Measurements from ENCODE around the gene RBBP8NL. TPM values are rescaled to one million over a fixed set of nuclear protein-coding genes. Genes with fewer than 3 reads are reported as not detected.
"Not testable (repeated sequence)": the region's sequence is repeated elsewhere in the genome, so short reads cannot be mapped to it uniquely, and the experiment has no call there.

The RBBP8NL gene
- total RNA-seq, 5 donors from 2014 or later (not counting 1 experiment from before 2014, with no cell fraction given), result not detected

DNA sequence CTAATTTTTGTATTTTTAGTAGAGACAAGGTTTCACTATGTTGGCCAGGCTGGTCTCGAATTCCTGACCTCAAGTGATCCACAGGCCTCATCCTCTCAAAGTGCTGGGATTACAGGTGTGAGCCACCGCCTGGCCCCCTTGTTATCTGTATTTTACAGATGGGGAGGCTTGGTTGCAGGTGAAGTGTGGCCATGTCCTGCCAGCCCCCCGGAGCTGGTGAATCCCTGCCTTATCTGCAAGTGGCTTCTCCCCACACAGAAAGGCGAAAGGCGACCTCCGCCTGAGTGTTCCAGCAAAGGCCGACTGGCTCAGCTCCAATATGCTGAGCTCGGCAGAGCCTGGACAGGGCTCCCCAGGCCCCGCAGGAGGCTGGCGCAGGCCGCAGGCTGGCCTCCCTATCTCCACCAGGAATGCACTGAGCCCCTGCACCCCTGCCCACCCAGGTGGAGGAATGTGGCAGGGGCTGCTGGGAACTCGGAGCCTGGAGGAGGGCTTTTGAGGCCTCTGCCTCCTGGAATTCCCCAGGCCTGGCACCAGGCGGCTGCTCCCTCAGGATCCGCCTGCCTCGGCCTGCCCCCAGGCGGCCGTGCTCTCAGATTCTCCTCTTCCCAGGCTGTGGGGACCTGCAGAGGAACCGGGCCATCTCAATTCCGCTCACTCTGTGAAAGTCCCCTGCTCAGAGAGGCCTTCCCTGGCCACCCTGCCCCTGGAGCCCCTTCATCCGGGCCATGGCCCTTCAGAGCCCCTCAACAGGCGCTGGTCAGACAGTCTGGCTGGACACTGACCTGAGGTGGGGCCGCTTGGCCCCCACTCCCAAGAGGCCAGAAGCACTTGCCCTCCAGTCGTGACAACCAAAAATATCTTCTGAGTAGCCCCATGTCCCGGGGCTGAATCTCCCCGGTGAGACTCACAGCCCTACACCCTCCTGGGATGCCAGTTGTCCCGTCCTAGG is 51.0 kb downstream of the RBBP8NL start:
- POLR2A ChIA-PET, result no interaction called here
- Histone ChIP-seq H3K4me3 (ENCODE audit: control insufficient read depth in 1 of 2, extremely low read depth in 1 of 2, low read length in 1 of 2) (no peak overlapping the region), H3K9me3 (no peaks in the 10 kb centered on the region), H3K36me3 (ENCODE audit: control insufficient read depth in 2 of 2, extremely low read depth in 1 of 2, insufficient read depth in 1 of 2, low read length in 1 of 2) (no peaks in the 10 kb centered on the region), H3K4me1 (ENCODE audit: control insufficient read depth in 1 of 2, extremely low read depth in 1 of 2, insufficient read depth in 2 of 2, low read length in 2 of 2) (no peaks in the 10 kb centered on the region), H3K27ac (ENCODE audit: low read length) (no peak overlapping the region), H3K27me3 (replicated peaks in 1 of 2; ENCODE audit: control insufficient read depth in 2 of 2, extremely low read depth in 1 of 2, insufficient read depth in 2 of 2, low read length in 1 of 2) (peaks cover 0 to 25% of the 10 kb centered on the region in 2 experiments)
- no peak for ATAC-seq (replicated peaks in 1 of 4)
- H3K4me1 Mint-ChIP-seq, result no peaks in the 10 kb centered on the region
- no peaks in the 10 kb centered on the region for H3K9me3 Mint-ChIP-seq
- H3K27ac Mint-ChIP-seq, result no peak overlapping the region
- 87% methylated on average over 22 of the region's 26 CpGs for WGBS (ENCODE audit: insufficient coverage)
- CTCF ChIA-PET, result interaction anchor here in 1 of 2 donors (0.6 kb wide), 1 partner anchor 10 kb away, joined by 3 read pairs; no protein-coding TSS in a partner anchor
- H3K36me3 Mint-ChIP-seq, result no peaks in the 10 kb centered on the region
- H3K4me3 Mint-ChIP-seq, result no peak overlapping the region
- H3K27me3 Mint-ChIP-seq, result peaks cover 5 to 9% of the 10 kb centered on the region in 2 donors
- DNase-seq, result no peak

DNA sequence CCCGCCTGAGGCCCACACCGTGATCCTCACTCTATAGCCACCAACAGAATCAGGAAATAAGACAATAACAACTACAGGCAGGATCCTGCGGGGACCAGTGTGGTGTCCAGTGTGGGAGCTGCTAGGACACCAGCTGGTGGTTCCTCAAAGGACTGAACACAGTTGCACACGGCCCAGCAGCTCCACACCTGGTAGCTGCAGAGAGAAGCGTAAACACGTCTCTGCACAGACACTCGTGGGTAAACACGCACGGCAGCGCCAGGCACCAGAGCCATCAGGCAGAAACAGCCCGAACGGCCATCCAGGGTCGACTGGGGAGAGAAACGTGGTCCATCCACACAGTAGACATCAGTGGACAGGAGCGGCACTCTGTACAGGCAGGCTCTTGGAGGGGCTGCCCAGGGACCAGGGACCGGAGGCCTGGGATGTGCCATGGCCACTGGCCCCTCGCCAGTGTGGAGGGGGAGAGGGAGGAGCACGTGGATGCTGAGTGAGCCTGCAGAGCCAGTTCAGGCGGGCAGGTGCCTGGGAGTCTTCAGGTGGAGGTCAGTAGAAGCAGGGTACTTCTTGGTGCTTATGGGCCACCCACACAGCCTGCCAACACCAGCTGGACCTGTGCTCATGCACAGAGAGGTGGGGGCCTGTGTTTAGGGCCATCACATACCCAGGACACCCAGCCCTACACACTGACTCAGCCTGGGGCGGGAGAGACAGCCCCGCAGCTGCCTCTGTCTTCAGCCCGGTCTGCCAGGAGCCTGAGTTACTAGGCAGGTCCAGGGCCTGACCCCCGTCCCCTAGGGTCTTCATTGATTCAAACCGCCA is 52.8 kb downstream of the RBBP8NL start:
- H3K36me3 Mint-ChIP-seq, result no peaks in the 10 kb centered on the region
- H3K27me3 Mint-ChIP-seq, result peaks cover 5 to 9% of the 10 kb centered on the region in 2 donors
- H3K27ac ChIP-seq (ENCODE audit: low read length), result no peak overlapping the region
- no peak for DNase-seq
- POLR2A ChIA-PET, result no interaction called here
- ATAC-seq (replicated peaks in 1 of 4), result no peak
- H3K9me3 ChIP-seq, result no peaks in the 10 kb centered on the region
- peaks cover 0 to 43% of the 10 kb centered on the region in 2 experiments for H3K27me3 ChIP-seq (replicated peaks in 1 of 2; ENCODE audit: control insufficient read depth in 2 of 2, extremely low read depth in 1 of 2, insufficient read depth in 2 of 2, low read length in 1 of 2)
- H3K9me3 Mint-ChIP-seq, result no peaks in the 10 kb centered on the region
- H3K4me3 Mint-ChIP-seq, result no peak overlapping the region
- H3K4me1 ChIP-seq (ENCODE audit: control insufficient read depth in 1 of 2, extremely low read depth in 1 of 2, insufficient read depth in 2 of 2, low read length in 2 of 2), result no peaks in the 10 kb centered on the region
- CTCF ChIA-PET, result interaction anchor here in 1 of 2 donors (0.6 kb wide), 1 partner anchor 307 kb away, joined by 6 read pairs; no protein-coding TSS in a partner anchor
- no peak overlapping the region for H3K4me3 ChIP-seq (ENCODE audit: control insufficient read depth in 1 of 2, extremely low read depth in 1 of 2, low read length in 1 of 2)
- no peak overlapping the region for H3K27ac Mint-ChIP-seq
- no peaks in the 10 kb centered on the region for H3K4me1 Mint-ChIP-seq
- H3K36me3 ChIP-seq (ENCODE audit: control insufficient read depth in 2 of 2, extremely low read depth in 1 of 2, insufficient read depth in 1 of 2, low read length in 1 of 2), result no peaks in the 10 kb centered on the region
- WGBS (ENCODE audit: insufficient coverage), result 61% methylated on average over 19 of the region's 24 CpGs

DNA sequence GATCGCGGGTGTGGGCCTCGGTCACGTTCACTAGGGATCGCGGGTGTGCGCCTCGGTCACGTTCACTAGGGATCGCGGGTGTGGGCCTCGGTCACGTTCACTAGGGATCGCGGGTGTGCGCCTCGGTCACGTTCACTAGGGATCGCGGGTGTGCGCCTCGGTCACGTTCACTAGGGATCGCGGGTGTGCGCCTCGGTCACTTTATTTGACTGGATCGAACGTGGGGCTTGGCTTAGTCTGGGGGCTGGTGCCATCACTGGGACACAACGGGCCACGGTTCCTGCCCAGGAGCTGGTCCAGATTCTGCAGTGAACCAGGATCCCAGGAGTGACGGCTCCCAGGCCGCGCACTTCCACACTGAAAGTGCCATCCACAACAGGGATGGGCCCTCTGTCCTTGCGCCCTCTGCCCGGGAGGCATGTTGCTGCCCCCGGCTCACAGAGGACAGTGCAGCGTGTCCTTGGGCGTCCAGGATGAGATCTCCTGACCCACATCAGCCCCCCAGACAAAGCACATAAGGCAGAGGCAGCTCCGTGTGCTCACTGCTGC is 53.6 kb downstream of the RBBP8NL start:
- not testable (repeated sequence) for ATAC-seq (replicated peaks in 1 of 4)

DNA sequence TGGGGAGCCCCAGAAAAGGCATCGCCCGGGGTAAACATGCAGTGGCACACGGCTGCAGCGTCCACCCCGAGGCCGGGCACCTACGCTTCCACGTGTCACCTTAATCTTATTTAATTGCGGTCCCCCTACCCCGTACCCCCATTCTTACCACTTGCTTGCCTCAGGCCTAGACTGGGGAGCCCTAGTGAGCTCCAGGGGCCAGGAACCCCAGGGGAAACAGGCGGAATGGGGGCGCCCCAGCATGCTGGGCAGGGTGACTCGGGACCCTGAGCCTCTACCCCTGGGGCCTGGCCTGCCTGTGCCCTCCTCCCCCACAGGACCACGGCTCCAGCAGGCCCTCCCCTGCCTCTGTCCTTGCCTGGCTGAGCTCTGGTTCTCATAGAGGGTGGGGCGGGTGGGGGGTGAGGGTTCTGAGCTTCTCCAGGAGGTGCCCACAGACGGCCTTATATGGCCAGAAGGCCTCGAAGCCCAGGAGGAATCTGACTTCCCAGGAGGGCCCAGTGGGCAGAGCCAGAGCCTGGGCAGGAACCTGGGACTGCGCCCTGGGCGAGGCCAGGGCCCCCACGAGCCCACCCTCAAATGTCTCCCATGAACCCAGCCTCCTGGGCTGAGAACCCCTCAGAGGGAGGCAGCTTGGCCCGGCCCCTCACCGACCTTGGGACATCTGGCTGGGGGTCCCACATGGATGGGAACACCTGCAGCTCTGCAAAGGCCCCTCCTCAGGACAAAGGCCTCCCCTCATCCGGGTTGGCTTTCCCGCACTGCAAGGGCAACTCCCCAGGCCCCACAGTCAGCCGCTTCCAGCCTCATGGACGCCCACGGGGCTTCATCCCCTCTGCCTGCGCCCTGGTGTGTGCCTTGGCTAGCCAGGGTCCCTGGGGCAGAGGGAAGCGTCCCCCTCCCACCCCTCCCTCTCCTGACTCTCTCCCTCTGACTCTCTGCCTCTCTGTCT is 55.0 kb downstream of the RBBP8NL start:
- ATAC-seq (replicated peaks in 1 of 4) (no peak), DNase-seq (no peak)
- Histone ChIP-seq H3K9me3 (no peaks in the 10 kb centered on the region), H3K4me3 (ENCODE audit: control insufficient read depth in 1 of 2, extremely low read depth in 1 of 2, low read length in 1 of 2) (no peak overlapping the region), H3K27me3 (replicated peaks in 1 of 2; ENCODE audit: control insufficient read depth in 2 of 2, extremely low read depth in 1 of 2, insufficient read depth in 2 of 2, low read length in 1 of 2) (peaks cover 0 to 65% of the 10 kb centered on the region in 2 experiments), H3K4me1 (ENCODE audit: control insufficient read depth in 1 of 2, extremely low read depth in 1 of 2, insufficient read depth in 2 of 2, low read length in 2 of 2) (peaks cover 0 to 14% of the 10 kb centered on the region in 2 experiments), H3K27ac (ENCODE audit: low read length) (no peak overlapping the region), H3K36me3 (ENCODE audit: control insufficient read depth in 2 of 2, extremely low read depth in 1 of 2, insufficient read depth in 1 of 2, low read length in 1 of 2) (no peaks in the 10 kb centered on the region)
- POLR2A ChIA-PET, result no interaction called here
- H3K27me3 Mint-ChIP-seq, result peaks cover 9 to 25% of the 10 kb centered on the region in 2 donors
- CTCF ChIA-PET, result no interaction called here
- 80% methylated on average over 25 of the region's 29 CpGs for WGBS (ENCODE audit: insufficient coverage)
- no peaks in the 10 kb centered on the region for H3K36me3 Mint-ChIP-seq
- no peaks in the 10 kb centered on the region for H3K9me3 Mint-ChIP-seq
- H3K4me1 Mint-ChIP-seq, result peaks cover 0 to 9% (median 2%) of the 10 kb centered on the region in 3 donors
- no peak overlapping the region for H3K27ac Mint-ChIP-seq
- H3K4me3 Mint-ChIP-seq, result no peak overlapping the region

More for the DNA sequence above, 53.6 kb downstream of the RBBP8NL start:
- H3K4me1 ChIP-seq (ENCODE audit: control insufficient read depth in 1 of 2, extremely low read depth in 1 of 2, insufficient read depth in 2 of 2, low read length in 2 of 2); H3K36me3 Mint-ChIP-seq; H3K4me3 ChIP-seq (ENCODE audit: control insufficient read depth in 1 of 2, extremely low read depth in 1 of 2, low read length in 1 of 2); H3K4me1 Mint-ChIP-seq; CTCF ChIA-PET; H3K9me3 ChIP-seq; H3K27ac Mint-ChIP-seq; H3K36me3 ChIP-seq (ENCODE audit: control insufficient read depth in 2 of 2, extremely low read depth in 1 of 2, insufficient read depth in 1 of 2, low read length in 1 of 2); H3K4me3 Mint-ChIP-seq; H3K9me3 Mint-ChIP-seq; DNase-seq; H3K27ac ChIP-seq (ENCODE audit: low read length); POLR2A ChIA-PET: not testable (repeated sequence)
- peaks cover 9 to 15% of the 10 kb centered on the region in 2 donors for H3K27me3 Mint-ChIP-seq
- WGBS (ENCODE audit: insufficient coverage), result 81% methylated on average over 21 of the region's 40 CpGs
- H3K27me3 ChIP-seq (replicated peaks in 1 of 2; ENCODE audit: control insufficient read depth in 2 of 2, extremely low read depth in 1 of 2, insufficient read depth in 2 of 2, low read length in 1 of 2), result peaks cover 0 to 51% of the 10 kb centered on the region in 2 experiments

DNA sequence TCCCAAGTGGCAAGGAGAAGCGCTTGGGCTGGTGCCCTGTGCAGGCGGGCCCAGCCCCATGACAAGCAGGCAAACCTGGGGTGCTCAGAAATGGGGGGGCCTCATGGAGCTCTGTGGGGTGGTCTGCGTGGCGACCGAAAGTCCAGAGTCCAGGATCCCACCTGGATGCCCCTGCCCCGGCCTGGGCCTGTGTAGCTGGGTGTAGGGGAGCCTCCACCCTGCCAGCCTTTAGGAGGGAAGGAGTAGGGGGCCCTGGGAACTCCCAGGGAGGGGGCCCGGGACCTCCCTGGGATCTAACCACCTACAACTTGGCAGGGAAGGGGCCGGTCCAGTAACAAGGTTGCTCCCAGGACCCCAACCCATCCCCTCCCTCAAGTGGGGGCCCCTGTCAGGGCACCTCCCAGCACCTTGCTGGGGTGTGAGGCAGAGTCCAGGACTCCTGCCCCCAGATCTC is 55.7 kb downstream of the RBBP8NL start:
- no peak for ATAC-seq (replicated peaks in 1 of 4)
- H3K4me1 Mint-ChIP-seq, result peaks cover 0 to 9% (median 2%) of the 10 kb centered on the region in 3 donors

More for the DNA sequence above, 55.7 kb downstream of the RBBP8NL start:
- Histone ChIP-seq H3K27me3 (replicated peaks in 1 of 2; ENCODE audit: control insufficient read depth in 2 of 2, extremely low read depth in 1 of 2, insufficient read depth in 2 of 2, low read length in 1 of 2) (peaks cover 0 to 67% of the 10 kb centered on the region in 2 experiments), H3K36me3 (ENCODE audit: control insufficient read depth in 2 of 2, extremely low read depth in 1 of 2, insufficient read depth in 1 of 2, low read length in 1 of 2) (no peaks in the 10 kb centered on the region), H3K27ac (ENCODE audit: low read length) (no peak overlapping the region), H3K4me3 (ENCODE audit: control insufficient read depth in 1 of 2, extremely low read depth in 1 of 2, low read length in 1 of 2) (no peak overlapping the region), H3K9me3 (no peaks in the 10 kb centered on the region), H3K4me1 (ENCODE audit: control insufficient read depth in 1 of 2, extremely low read depth in 1 of 2, insufficient read depth in 2 of 2, low read length in 2 of 2) (peaks cover 0 to 16% of the 10 kb centered on the region in 2 experiments)
- Mint-ChIP-seq H3K36me3 (no peaks in the 10 kb centered on the region), H3K4me3 (no peak overlapping the region), H3K27me3 (peaks cover 9 to 25% of the 10 kb centered on the region in 2 donors), H3K27ac (no peak overlapping the region), H3K9me3 (no peaks in the 10 kb centered on the region)
- CTCF ChIA-PET, result no interaction called here
- no peak for DNase-seq
- 67% methylated on average over 2 of the region's 8 CpGs for WGBS (ENCODE audit: insufficient coverage)
- POLR2A ChIA-PET, result no interaction called here

Measured in T-cell (primary cell).